Chondrocyte (in vitro differentiated cells): ENCODE data around the gene TOGARAM1. TPM values are rescaled to one million over a fixed set of nuclear protein-coding genes. Genes with fewer than 3 reads are reported as not detected.

Experiments
- DNase-seq: peaks from one replicate; pipeline ENCODE4 v3.0.0; 2021; ENCODE audit warnings: mixed read lengths, low spot score
- H3K27ac Mint-ChIP-seq: one replicate; pipeline ENCODE4 v1.8.0; 2021; ENCODE audit warnings: mild to moderate bottlenecking, moderate library complexity, mixed read lengths; ENCODE audit not compliant: unreplicated experiment
- H3K27me3 Mint-ChIP-seq: 2 replicates; pipeline ENCODE4 v1.8.0; 2021; ENCODE audit warnings: low read depth, mixed read lengths
- H3K36me3 Mint-ChIP-seq: 2 replicates; pipeline ENCODE4 v1.8.0; 2021; ENCODE audit warnings: low read depth, mixed read lengths
- H3K4me1 Mint-ChIP-seq: 2 replicates; pipeline ENCODE4 v1.8.0; 2021; ENCODE audit warnings: low read depth, mild to moderate bottlenecking, mixed read lengths
- H3K4me3 Mint-ChIP-seq: one replicate; pipeline ENCODE4 v1.8.0; 2021; ENCODE audit warnings: mild to moderate bottlenecking, moderate library complexity, mixed read lengths; ENCODE audit not compliant: unreplicated experiment
- H3K9me3 Mint-ChIP-seq: 2 replicates; pipeline ENCODE4 v1.8.0; 2021; ENCODE audit warnings: low read depth, mixed read lengths
- total RNA-seq: library from RNA; stranded (reverse); gene quantifications from 3 replicates; pipeline ENCODE4 v1.2.1, GENCODE V29; 2021
- TF ChIP-seq, protein P1 (sequence below): fragments of 200-600 bp; sonication (generic); IDR thresholded peaks from 2 replicates; pipeline ENCODE4 v1.5.0; 2021; ENCODE audit warnings: antibody characterized with exemption, mild to moderate bottlenecking, moderate library complexity

Gene TOGARAM1
- total RNA-seq, 1 donor from 2014 or later: 13.3 TPM

DNA sequence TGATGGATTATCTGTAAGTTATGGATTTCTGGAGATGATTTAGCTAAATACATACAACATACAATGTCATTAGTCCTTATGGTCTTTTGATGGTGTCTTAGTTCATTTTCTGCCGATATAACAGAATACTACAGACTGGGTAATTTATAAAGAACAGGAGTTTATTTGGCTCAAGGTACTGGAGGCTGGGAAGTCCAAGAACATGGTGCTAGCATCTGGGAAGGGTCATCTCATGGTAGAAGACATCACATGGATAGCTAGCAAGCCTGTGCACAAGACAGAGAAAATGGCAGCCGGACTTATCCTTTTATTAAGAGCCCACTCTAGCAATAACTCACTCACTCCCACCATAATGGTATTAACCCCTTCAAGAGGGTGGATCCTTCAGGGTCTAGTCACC lies 24.4 kb upstream of the TOGARAM1 start:
- DNase-seq: no peak
- TF ChIP-seq, protein P1, sequence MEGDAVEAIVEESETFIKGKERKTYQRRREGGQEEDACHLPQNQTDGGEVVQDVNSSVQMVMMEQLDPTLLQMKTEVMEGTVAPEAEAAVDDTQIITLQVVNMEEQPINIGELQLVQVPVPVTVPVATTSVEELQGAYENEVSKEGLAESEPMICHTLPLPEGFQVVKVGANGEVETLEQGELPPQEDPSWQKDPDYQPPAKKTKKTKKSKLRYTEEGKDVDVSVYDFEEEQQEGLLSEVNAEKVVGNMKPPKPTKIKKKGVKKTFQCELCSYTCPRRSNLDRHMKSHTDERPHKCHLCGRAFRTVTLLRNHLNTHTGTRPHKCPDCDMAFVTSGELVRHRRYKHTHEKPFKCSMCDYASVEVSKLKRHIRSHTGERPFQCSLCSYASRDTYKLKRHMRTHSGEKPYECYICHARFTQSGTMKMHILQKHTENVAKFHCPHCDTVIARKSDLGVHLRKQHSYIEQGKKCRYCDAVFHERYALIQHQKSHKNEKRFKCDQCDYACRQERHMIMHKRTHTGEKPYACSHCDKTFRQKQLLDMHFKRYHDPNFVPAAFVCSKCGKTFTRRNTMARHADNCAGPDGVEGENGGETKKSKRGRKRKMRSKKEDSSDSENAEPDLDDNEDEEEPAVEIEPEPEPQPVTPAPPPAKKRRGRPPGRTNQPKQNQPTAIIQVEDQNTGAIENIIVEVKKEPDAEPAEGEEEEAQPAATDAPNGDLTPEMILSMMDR: no peak

DNA sequence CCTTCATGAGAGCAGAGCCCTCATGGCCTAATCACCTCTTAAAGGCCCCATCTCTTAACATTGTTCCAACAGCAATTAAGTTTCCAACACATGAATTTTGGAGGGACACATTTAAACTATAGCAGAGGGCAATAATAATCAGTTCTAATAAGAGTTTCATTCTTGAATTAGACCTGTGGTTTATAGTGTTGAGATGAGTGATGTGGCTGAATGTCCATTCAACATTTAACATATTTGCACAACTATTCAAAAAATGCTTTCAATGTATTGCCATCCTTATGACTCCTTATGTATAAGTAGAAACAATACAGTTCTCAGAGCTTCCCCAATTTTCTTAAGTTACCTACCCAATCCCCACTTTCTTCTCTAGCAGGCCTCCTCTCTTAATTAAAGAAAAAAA lies 21.8 kb upstream of the TOGARAM1 start:
- peaks cover 12% of the 10 kb centered on the region for H3K4me1 Mint-ChIP-seq
- TF ChIP-seq, protein P1: no peak
- H3K27me3 Mint-ChIP-seq: no peaks in the 10 kb centered on the region
- H3K4me3 Mint-ChIP-seq: no peak overlapping the region
- H3K9me3 Mint-ChIP-seq: peaks cover 5% of the 10 kb centered on the region
- H3K36me3 Mint-ChIP-seq: peaks cover 44% of the 10 kb centered on the region
- H3K27ac Mint-ChIP-seq: no peak overlapping the region
- DNase-seq: no peak

More for the DNA sequence above, 24.4 kb upstream of the TOGARAM1 start:
- Mint-ChIP-seq H3K4me3 (no peak overlapping the region), H3K27ac (no peak overlapping the region), H3K9me3 (peaks cover 5% of the 10 kb centered on the region), H3K36me3 (peaks cover 38% of the 10 kb centered on the region), H3K4me1 (peaks cover 15% of the 10 kb centered on the region), H3K27me3 (no peaks in the 10 kb centered on the region)

DNA sequence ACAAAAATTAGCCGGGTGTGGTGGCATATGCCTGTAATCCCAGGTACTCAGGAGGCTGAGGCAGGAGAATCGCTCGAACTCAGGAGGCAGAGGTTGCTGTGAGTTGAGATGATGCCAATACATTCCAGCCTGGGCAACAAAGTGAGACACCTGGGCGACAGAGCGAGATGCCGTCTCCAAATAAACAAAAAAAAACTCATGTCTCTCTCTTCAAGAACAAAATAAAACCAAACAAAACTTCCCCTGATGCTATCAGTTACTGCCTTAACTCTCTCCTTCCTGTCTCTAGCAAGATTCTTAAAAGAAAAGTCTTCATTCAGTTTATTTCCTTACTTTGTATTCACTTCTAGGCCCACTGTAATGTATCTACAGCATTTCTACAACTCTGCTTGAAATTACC lies 21.0 kb upstream of the TOGARAM1 start:
- TF ChIP-seq, protein P1: no peak
- Mint-ChIP-seq H3K9me3 (peaks cover 5% of the 10 kb centered on the region), H3K27me3 (no peaks in the 10 kb centered on the region), H3K4me1 (peaks cover 12% of the 10 kb centered on the region), H3K4me3 (no peak overlapping the region), H3K27ac (no peak overlapping the region), H3K36me3 (peaks cover 49% of the 10 kb centered on the region)
- no peak for DNase-seq

DNA sequence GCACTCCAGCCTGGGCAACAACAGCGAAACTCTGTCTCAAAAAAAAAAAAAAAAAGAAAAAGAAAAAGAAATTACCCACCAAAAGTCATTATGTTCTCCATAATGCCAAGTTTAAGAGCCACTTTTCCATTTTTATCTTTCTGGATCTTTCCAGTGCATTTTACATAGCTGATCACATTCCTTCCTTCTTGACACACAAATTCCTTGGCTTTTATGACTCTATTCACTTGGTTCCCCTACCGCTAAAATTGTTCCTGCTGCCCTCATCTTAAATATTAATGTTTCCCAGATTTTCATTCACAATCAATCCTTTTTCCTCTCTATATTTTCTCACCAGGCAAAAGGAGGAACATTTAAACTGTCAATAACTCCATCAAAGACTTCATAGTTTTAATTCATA lies 20.4 kb upstream of the TOGARAM1 start:
- H3K4me1 Mint-ChIP-seq: peaks cover 12% of the 10 kb centered on the region
- H3K4me3 Mint-ChIP-seq: no peak overlapping the region
- H3K27ac Mint-ChIP-seq: no peak overlapping the region
- TF ChIP-seq, protein P1: no peak
- H3K9me3 Mint-ChIP-seq: peaks cover 5% of the 10 kb centered on the region
- no peaks in the 10 kb centered on the region for H3K27me3 Mint-ChIP-seq
- DNase-seq: no peak
- H3K36me3 Mint-ChIP-seq: peaks cover 44% of the 10 kb centered on the region

DNA sequence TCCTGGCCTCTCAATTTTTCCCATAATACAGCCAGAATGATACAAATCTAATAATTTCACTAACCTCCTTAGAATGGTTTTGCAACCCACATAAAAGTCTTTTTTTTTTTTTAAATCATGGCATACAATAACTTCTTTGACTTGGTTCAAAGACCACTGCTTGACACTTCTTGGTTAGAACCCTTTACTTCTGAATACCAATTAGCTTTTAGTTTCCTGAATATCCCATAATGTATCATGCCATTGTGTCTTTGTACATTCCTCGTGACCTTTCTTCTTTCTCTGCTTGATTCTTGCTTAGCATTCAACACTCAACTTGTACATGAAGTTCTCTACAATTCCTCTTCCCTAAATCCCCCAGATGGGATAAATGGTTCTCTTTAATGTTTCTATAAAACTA lies 19.6 kb upstream of the TOGARAM1 start:
- Mint-ChIP-seq H3K27me3 (no peaks in the 10 kb centered on the region), H3K9me3 (peaks cover 13% of the 10 kb centered on the region), H3K4me3 (no peak overlapping the region), H3K4me1 (peaks cover 12% of the 10 kb centered on the region), H3K27ac (no peak overlapping the region), H3K36me3 (peaks cover 43% of the 10 kb centered on the region)
- TF ChIP-seq, protein P1: no peak
- DNase-seq: no peak
